Measurements from ENCODE around the gene PLPPR3.

PLPPR3 gene

DNA sequence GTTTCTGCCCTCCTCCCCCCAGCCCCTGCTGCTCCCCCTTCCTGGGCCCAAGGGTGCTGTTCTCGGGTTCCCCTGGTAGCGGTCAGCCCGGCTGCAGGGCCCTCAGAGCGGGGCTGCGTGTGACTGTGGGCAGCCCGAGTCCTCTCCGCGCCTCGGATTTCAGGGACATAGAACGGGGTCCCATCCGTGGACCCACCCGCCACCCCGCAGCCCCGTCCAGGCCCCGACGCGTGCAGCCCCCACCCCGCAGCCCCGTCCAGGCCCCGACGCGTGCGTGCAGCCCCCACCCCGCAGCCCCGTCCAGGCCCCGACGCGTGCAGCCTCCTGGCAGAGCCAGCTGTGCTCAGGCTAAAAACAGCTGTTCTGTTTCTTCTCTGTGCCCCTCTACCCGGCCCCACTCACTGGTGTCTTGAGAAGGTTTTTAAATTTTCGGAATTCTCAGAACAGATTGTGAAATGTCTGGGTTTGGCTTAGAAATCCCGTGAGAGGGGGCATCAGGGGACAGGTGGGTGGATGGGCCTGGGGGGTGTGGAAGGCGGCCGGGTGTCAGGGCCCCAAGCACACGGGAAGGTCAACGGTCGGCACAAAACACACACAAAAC, 13.6 kb upstream of the PLPPR3 start:
- Histone ChIP-seq H3K27me3 (ENCODE audit: control insufficient read depth, insufficient read depth, low read length) (no peaks in the 10 kb centered on the region), H3K9ac (ENCODE audit: low read length) (no peak overlapping the region), H3K4me1 (ENCODE audit: control insufficient read depth, low read depth, low read length) (no peaks in the 10 kb centered on the region), H3K36me3 (ENCODE audit: control insufficient read depth, low read depth, low read length) (no peaks in the 10 kb centered on the region), H3K27ac (ENCODE audit: low read length) (no peak overlapping the region), H3K4me3 (ENCODE audit: low read length) (no peak overlapping the region), H3K9me3 (ENCODE audit: control insufficient read depth, low read depth, low read length) (no peaks in the 10 kb centered on the region)

DNA sequence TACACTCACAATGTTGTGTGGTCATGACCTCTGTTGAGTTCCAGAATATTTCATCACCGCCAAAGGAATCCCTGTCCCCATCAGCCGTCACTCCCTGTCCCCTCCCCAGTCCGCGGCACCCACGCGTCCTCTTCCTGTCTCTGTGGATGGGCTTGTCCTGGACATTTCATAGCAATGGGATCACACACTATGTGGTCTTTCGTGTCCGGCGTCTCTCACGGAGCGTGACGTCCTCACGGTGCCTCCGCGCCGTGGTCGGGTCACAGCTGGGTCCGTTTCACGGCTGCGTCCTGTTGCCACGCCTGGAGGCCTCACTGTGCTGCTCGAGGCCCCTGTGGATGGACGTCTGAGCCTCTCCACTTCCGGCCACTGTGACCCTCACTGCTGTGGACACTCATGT, 12.5 kb upstream of the PLPPR3 start:
- Histone ChIP-seq H3K4me1 (ENCODE audit: control insufficient read depth, low read depth, low read length) (no peaks in the 10 kb centered on the region), H3K9ac (ENCODE audit: low read length) (no peak overlapping the region), H3K9me3 (ENCODE audit: control insufficient read depth, low read depth, low read length) (no peaks in the 10 kb centered on the region), H3K27ac (ENCODE audit: low read length) (no peak overlapping the region), H3K36me3 (ENCODE audit: control insufficient read depth, low read depth, low read length) (no peaks in the 10 kb centered on the region), H3K27me3 (ENCODE audit: control insufficient read depth, insufficient read depth, low read length) (no peaks in the 10 kb centered on the region), H3K4me3 (ENCODE audit: low read length) (no peak overlapping the region)

GRCh38 chr19:831407-832369, 9.9 kb upstream of the PLPPR3 start:
- H3K9me3 ChIP-seq (ENCODE audit: control insufficient read depth, low read depth, low read length) = no peaks in the 10 kb centered on the region
- H3K27me3 ChIP-seq (ENCODE audit: control insufficient read depth, insufficient read depth, low read length) = no peaks in the 10 kb centered on the region
- no peaks in the 10 kb centered on the region for H3K36me3 ChIP-seq (ENCODE audit: control insufficient read depth, low read depth, low read length)
- H3K4me3 ChIP-seq (ENCODE audit: low read length) = no peak overlapping the region
- H3K4me1 ChIP-seq (ENCODE audit: control insufficient read depth, low read depth, low read length) = no peaks in the 10 kb centered on the region
- H3K9ac ChIP-seq (ENCODE audit: low read length) = no peak overlapping the region
- H3K27ac ChIP-seq (ENCODE audit: low read length) = no peak overlapping the region

DNA sequence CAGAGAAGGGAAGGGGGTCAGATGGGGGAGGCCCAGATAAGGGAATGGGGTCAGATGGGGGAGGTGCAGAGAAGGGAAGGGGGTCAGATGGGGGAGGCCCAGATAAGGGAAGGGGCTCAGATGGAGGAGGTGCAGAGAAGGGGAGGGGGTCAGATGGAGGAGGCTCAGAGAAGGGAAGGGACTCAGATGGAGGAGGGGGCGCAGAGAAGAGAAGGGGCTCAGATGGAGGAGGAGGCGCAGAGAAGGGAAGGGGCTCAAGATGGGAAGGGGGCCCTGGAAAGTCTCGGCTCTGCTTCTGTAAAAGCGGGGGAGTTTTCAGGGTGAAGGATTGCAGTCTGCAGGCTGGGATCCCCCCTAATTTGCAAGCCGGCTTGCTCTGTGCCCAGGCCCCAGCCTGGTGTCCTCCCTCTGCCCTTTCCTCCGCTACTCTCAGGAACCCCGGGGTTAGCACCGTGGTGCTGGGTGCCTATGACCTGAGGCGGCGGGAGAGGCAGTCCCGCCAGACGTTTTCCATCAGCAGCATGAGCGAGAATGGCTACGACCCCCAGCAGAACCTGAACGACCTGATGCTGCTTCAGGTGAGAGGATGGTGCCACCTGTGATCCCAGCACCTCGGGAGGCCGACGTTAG, 7.5 kb upstream of the PLPPR3 start:
- no peaks in the 10 kb centered on the region for H3K4me1 ChIP-seq (ENCODE audit: control insufficient read depth, low read depth, low read length)
- H3K9ac ChIP-seq (ENCODE audit: low read length) = no peak overlapping the region
- H3K4me3 ChIP-seq (ENCODE audit: low read length) = no peak overlapping the region
- no peaks in the 10 kb centered on the region for H3K27me3 ChIP-seq (ENCODE audit: control insufficient read depth, insufficient read depth, low read length)
- H3K36me3 ChIP-seq (ENCODE audit: control insufficient read depth, low read depth, low read length) = no peaks in the 10 kb centered on the region
- no peak overlapping the region for H3K27ac ChIP-seq (ENCODE audit: low read length)
- no peaks in the 10 kb centered on the region for H3K9me3 ChIP-seq (ENCODE audit: control insufficient read depth, low read depth, low read length)

- Histone ChIP-seq H3K4me3 (ENCODE audit: low read length) (no peak within 1 kb of the TSS), H3K27me3 (ENCODE audit: control insufficient read depth, insufficient read depth, low read length) (no peaks in the 10 kb centered on the region), H3K36me3 (ENCODE audit: control insufficient read depth, low read depth, low read length) (no peaks in the 10 kb centered on the region), H3K4me1 (ENCODE audit: control insufficient read depth, low read depth, low read length) (no peaks in the 10 kb centered on the region), H3K9me3 (ENCODE audit: control insufficient read depth, low read depth, low read length) (no peaks in the 10 kb centered on the region), H3K9ac (ENCODE audit: low read length) (no peak within 1 kb of the TSS), H3K27ac (ENCODE audit: low read length) (no peak within 1 kb of the TSS)
These were observed 6.1 kb upstream of the PLPPR3 start, which contains the start of gene AZU1 for GRCh38 chr19:827710-828321. TSS of gene AZU1 (plus strand) at chr19:827837. CDS start at chr19:827847, 10 bp downstream.

DNA sequence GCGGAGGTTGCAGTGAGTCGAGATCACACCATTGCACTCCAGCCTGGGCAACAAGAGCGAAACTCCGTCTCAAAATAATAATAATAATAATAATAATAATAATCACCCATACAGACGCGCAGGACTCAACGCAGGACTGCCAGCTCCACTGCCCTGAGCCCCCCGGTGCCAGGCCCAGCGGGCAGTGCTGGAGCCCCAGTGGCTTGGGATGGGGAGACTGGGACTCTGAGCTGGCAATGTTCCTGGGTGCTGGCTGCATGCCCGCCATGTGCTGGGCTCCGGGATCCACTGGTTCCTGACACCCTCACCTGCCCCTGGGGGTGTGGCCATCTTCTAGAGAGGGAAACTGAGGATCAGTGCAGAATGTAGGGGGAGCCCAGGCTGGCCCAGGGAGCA, 5.6 kb upstream of the PLPPR3 start:
- H3K36me3 ChIP-seq (ENCODE audit: control insufficient read depth, low read depth, low read length) = no peaks in the 10 kb centered on the region
- H3K4me1 ChIP-seq (ENCODE audit: control insufficient read depth, low read depth, low read length) = no peaks in the 10 kb centered on the region
- no peaks in the 10 kb centered on the region for H3K27me3 ChIP-seq (ENCODE audit: control insufficient read depth, insufficient read depth, low read length)
- no peak overlapping the region for H3K27ac ChIP-seq (ENCODE audit: low read length)
- no peaks in the 10 kb centered on the region for H3K9me3 ChIP-seq (ENCODE audit: control insufficient read depth, low read depth, low read length)
- no peak overlapping the region for H3K9ac ChIP-seq (ENCODE audit: low read length)
- no peak overlapping the region for H3K4me3 ChIP-seq (ENCODE audit: low read length)

GRCh38 chr19:825897-826644, 4.3 kb upstream of the PLPPR3 start:
- Histone ChIP-seq H3K4me1 (ENCODE audit: control insufficient read depth, low read depth, low read length) (no peaks in the 10 kb centered on the region), H3K9me3 (ENCODE audit: control insufficient read depth, low read depth, low read length) (no peaks in the 10 kb centered on the region), H3K27me3 (ENCODE audit: control insufficient read depth, insufficient read depth, low read length) (no peaks in the 10 kb centered on the region), H3K4me3 (ENCODE audit: low read length) (no peak overlapping the region), H3K27ac (ENCODE audit: low read length) (no peak overlapping the region), H3K36me3 (ENCODE audit: control insufficient read depth, low read depth, low read length) (no peaks in the 10 kb centered on the region), H3K9ac (ENCODE audit: low read length) (no peak overlapping the region)

DNA sequence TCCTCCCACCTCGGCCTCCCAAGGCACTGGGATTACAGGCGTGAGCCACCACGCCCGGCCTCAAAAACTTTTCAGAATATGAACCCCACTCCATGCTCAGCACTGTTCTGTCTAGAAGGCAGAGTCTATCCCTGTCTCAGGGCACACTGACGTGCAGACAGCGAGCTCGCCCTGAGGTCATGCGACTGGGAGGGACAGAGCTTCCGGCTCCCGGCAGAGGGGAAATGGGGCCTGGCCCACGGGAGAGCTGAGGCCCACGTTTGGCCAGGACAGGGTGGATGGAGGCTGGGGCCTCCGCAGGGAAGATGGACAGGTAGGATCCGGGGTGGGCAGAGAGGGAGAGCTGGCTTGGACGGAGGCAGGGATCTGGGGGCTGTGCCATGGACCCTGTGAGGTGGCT, 3.1 kb upstream of the PLPPR3 start:
- Histone ChIP-seq H3K36me3 (ENCODE audit: control insufficient read depth, low read depth, low read length) (no peaks in the 10 kb centered on the region), H3K27ac (ENCODE audit: low read length) (no peak overlapping the region), H3K4me3 (ENCODE audit: low read length) (no peak overlapping the region), H3K9me3 (ENCODE audit: control insufficient read depth, low read depth, low read length) (no peaks in the 10 kb centered on the region), H3K4me1 (ENCODE audit: control insufficient read depth, low read depth, low read length) (no peaks in the 10 kb centered on the region), H3K9ac (ENCODE audit: low read length) (no peak overlapping the region), H3K27me3 (ENCODE audit: control insufficient read depth, insufficient read depth, low read length) (no peaks in the 10 kb centered on the region)

DNA sequence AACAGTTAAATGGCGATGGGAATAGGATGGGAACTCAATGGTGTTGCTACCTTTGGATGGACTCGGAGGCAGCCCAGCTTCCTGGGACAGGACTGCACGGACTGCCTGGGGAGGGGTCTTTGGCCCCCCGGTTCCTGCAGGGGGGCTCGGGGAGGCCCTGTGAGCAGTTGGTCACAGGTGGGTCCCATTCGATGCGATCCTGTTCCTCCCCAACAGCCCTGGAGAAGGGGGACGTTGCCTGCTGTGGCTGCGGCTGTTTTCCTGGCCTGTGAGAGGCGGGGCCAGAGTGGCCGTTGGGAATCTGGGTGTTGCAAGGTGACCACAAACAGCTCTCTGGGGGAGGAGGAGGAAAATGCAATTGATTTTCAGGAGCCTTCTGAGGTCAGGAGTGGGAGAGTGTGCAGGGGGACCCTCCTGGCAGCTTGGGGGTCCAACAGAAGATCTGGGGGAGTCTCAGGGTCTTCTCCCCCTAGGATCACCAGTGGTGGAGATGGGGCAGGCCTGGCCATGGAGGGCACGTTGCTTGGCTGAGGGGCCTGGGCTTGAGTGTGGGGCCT, 1.9 kb upstream of the PLPPR3 start:
- Histone ChIP-seq H3K27ac (ENCODE audit: low read length) (no peak overlapping the region), H3K36me3 (ENCODE audit: control insufficient read depth, low read depth, low read length) (no peaks in the 10 kb centered on the region), H3K9ac (ENCODE audit: low read length) (no peak overlapping the region), H3K9me3 (ENCODE audit: control insufficient read depth, low read depth, low read length) (no peaks in the 10 kb centered on the region), H3K4me1 (ENCODE audit: control insufficient read depth, low read depth, low read length) (no peaks in the 10 kb centered on the region), H3K4me3 (ENCODE audit: low read length) (no peak overlapping the region), H3K27me3 (ENCODE audit: control insufficient read depth, insufficient read depth, low read length) (no peaks in the 10 kb centered on the region)

- Histone ChIP-seq H3K27ac (ENCODE audit: low read length) (no peak overlapping the region), H3K4me3 (ENCODE audit: low read length) (peak overlapping the region; percentile 55), H3K9ac (ENCODE audit: low read length) (peak overlapping the region; percentile 42), H3K36me3 (ENCODE audit: control insufficient read depth, low read depth, low read length) (no peaks in the 10 kb centered on the region), H3K9me3 (ENCODE audit: control insufficient read depth, low read depth, low read length) (no peaks in the 10 kb centered on the region), H3K4me1 (ENCODE audit: control insufficient read depth, low read depth, low read length) (no peaks in the 10 kb centered on the region), H3K27me3 (ENCODE audit: control insufficient read depth, insufficient read depth, low read length) (no peaks in the 10 kb centered on the region)
These were observed 427 bp downstream of the PLPPR3 start for GRCh38 chr19:821231-821824.

Measured in iPS-18a (cell line).